ENCODE data around the gene LRPPRC. TPM values are rescaled to one million over a fixed set of nuclear protein-coding genes. Genes with fewer than 3 reads are reported as not detected.

Gene LRPPRC
- total and polyA plus RNA-seq, 7 donors: 47.3 to 198 (median 100) TPM

- DNase-seq (no peak), ATAC-seq (no peak)
- Histone ChIP-seq H3K27me3 (ENCODE audit: insufficient read depth in 3 of 3, low read length in 2 of 3) (peaks cover 0 to 2% (median 0%) of the 10 kb centered on the region in 3 donors), H3K4me3 (no peak overlapping the region), H3K4me1 (no peaks in the 10 kb centered on the region), H3K36me3 (ENCODE audit: insufficient read depth in 1 of 2, low read depth in 1 of 2) (no peaks in the 10 kb centered on the region), H3K9me3 (no peaks in the 10 kb centered on the region), H3K27ac (no peak overlapping the region)
- TF ChIP-seq, protein P1, sequence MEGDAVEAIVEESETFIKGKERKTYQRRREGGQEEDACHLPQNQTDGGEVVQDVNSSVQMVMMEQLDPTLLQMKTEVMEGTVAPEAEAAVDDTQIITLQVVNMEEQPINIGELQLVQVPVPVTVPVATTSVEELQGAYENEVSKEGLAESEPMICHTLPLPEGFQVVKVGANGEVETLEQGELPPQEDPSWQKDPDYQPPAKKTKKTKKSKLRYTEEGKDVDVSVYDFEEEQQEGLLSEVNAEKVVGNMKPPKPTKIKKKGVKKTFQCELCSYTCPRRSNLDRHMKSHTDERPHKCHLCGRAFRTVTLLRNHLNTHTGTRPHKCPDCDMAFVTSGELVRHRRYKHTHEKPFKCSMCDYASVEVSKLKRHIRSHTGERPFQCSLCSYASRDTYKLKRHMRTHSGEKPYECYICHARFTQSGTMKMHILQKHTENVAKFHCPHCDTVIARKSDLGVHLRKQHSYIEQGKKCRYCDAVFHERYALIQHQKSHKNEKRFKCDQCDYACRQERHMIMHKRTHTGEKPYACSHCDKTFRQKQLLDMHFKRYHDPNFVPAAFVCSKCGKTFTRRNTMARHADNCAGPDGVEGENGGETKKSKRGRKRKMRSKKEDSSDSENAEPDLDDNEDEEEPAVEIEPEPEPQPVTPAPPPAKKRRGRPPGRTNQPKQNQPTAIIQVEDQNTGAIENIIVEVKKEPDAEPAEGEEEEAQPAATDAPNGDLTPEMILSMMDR (IDR thresholded peaks at IDR 0.05): no peak
- intact Hi-C loops (cut with DNase I): no loop called here
- 87 to 93% (median 92%) methylated on average over 5 of the region's 5 CpGs for WGBS, 3 donors
These were observed 149.5 kb downstream of the LRPPRC start for GRCh38 chr2:43846140-43846793.

GRCh38 chr2:43845181-43845580, 150.6 kb downstream of the LRPPRC start:
- Histone ChIP-seq H3K27ac (no peak overlapping the region), H3K9me3 (no peaks in the 10 kb centered on the region), H3K4me3 (no peak overlapping the region), H3K27me3 (ENCODE audit: insufficient read depth in 3 of 3, low read length in 2 of 3) (peaks cover 0 to 2% (median 0%) of the 10 kb centered on the region in 3 donors), H3K4me1 (no peaks in the 10 kb centered on the region), H3K36me3 (ENCODE audit: insufficient read depth in 1 of 2, low read depth in 1 of 2) (no peaks in the 10 kb centered on the region)
- TF ChIP-seq, protein P1 (IDR thresholded peaks at IDR 0.05): no peak
- DNase-seq (no peak), ATAC-seq (no peak)
- intact Hi-C loops (cut with DNase I): no loop called here
- 82 to 89% (median 82%) methylated on average over 1 of the region's 1 CpG for WGBS, 3 donors

DNA sequence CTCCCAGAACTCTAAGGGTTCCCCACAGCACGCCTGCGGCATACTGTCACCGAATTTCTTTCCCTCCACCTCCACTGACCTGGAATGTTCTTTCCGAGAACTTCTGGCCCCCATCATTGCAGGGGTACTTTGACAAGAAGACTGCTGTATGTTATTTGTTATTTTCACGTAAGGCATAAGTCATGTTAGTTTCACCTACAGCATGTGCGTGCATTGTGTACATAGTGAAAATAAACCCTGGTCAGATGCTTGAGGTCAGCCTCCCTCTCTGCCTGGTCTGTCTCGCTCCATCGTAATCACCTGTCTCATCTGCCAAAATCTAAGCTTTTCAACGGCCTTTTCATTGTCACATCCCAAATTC, 152.9 kb downstream of the LRPPRC start:
- Histone ChIP-seq H3K27ac (no peak overlapping the region), H3K4me3 (no peak overlapping the region), H3K27me3 (ENCODE audit: insufficient read depth in 3 of 3, low read length in 2 of 3) (peaks cover 0 to 2% (median 0%) of the 10 kb centered on the region in 3 donors), H3K9me3 (no peaks in the 10 kb centered on the region), H3K4me1 (no peaks in the 10 kb centered on the region), H3K36me3 (ENCODE audit: insufficient read depth in 1 of 2, low read depth in 1 of 2) (no peaks in the 10 kb centered on the region)
- ATAC-seq (no peak), DNase-seq (no peak)
- 87 to 88% (median 87%) methylated on average over 9 of the region's 9 CpGs for WGBS, 3 donors
- TF ChIP-seq, protein P1 (IDR thresholded peaks at IDR 0.05): no peak
- intact Hi-C loops (cut with DNase I): no loop called here

DNA sequence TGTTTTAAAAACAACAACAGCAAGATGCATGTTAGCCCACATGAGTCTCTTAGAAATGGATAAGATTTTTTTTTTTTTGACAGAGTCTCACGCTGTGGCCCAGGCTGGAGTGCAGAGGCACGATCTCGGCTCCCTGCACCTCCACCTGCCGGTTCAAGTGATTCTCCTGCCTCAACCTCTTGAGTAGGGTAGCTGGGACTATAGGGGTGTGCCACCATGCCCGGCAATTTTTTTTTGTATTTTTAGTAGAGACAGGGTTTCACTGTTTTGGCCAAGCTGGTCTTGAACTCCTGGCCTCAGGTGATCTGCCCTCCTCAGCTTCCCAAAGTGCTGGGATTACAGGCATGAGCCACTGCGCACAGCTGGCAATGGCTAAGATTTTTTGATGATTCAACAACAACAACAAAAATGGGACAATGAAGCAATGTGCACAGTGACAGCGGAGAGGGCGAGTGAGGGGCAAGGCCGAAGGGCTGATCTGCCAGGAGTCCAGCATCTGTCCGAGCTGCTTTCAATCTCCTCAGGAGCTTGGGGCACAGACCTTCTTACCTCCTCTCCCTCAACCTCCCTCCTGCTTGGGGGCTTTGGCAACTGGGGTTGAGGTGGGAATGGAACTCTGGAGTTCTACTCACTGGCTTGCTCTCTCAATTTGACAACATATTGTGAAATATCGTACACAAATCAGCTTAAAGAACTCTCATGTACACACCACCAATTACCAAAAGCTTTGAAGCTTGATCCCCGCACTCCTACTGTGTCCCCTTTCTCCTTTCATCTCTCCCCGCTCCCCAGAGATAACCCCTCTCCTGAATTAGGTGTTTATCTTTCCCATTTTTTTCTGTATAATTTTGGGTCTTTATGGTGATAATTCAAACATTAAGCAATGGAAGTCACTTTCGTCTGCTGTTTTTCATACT, 153.6 kb downstream of the LRPPRC start:
- intact Hi-C loops (cut with DNase I): no loop called here
- no peak overlapping the region for H3K4me3 ChIP-seq
- H3K9me3 ChIP-seq: no peaks in the 10 kb centered on the region
- DNase-seq (no peak), ATAC-seq (no peak)
- no peaks in the 10 kb centered on the region for H3K36me3 ChIP-seq (ENCODE audit: insufficient read depth in 1 of 2, low read depth in 1 of 2)
- H3K4me1 ChIP-seq: no peaks in the 10 kb centered on the region
- no peak overlapping the region for H3K27ac ChIP-seq
- TF ChIP-seq, protein P1 (IDR thresholded peaks at IDR 0.05): no peak
- peaks cover 0 to 2% (median 0%) of the 10 kb centered on the region in 3 donors for H3K27me3 ChIP-seq (ENCODE audit: insufficient read depth in 3 of 3, low read length in 2 of 3)
- 85 to 92% (median 88%) methylated on average over 14 of the region's 14 CpGs for WGBS, 3 donors

Data from psoas muscle (tissue), 8 donors.